ENCODE data around the gene INPP5E. TPM values are rescaled to one million over a fixed set of nuclear protein-coding genes. Genes with fewer than 3 reads are reported as not detected.

INPP5E gene
- total RNA-seq, 2 experiments from 2014 or later, result 20.2 to 21.3 TPM

DNA sequence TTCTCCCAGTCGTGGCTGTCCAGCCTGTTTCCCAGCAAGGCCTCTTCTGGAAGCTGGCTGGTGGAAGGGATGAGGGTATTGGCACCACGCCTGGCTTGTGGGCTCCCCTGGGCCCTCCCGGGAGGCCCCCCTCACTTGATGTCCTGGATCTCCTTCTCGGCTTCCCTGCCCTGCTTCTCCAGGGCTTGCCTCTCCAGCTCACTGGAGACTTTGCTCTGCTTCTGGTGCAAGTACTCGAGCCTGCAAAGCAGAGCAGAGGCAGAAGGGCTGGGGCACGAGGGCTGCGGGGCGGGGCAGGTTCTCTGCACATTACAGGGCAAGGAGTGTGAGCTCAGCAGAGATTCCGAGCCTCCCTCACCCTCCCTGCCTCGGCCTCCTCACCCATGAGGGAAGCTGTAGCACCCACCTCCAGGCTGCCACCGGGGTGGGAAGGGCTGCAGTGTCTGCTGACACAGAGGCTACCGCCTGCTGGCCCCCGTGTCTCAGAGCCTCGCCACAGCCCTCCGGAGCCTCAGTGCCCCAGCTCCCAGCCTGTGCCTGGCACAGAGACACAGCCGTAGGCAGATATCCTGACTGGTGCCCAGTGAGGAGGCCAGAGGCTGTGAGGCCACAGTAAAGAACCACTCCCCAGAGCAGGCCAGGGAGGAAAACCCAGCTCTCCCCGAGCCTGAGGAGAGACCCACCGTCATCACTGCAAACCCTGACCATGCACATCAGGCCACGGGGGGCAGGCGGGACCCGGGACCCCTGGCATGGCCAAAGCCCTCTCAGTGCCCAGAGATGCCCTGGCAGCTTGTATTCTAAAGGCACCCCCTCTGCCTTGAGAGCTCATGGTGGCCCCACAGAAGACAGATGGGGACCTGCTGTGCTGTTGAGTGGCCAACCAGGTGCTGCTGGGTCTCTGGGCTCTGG lies 46.9 kb downstream of the INPP5E start:
- Histone ChIP-seq H3K27ac (ENCODE audit: low read depth, low read length, poor library complexity, severe bottlenecking) (no peak overlapping the region), H3K4me2 (ENCODE audit: low read length) (no peak overlapping the region), H3K79me2 (ENCODE audit: insufficient read depth, low read depth, low read length) (peaks cover 2% of the 10 kb centered on the region), H3K4me1 (ENCODE audit: insufficient read depth, low read length, poor library complexity, severe bottlenecking) (no peaks in the 10 kb centered on the region), H3K9me3 (ENCODE audit: low read length) (no peaks in the 10 kb centered on the region), H2AFZ (ENCODE audit: low read length) (no peak overlapping the region), H3K9me2 (ENCODE audit: insufficient read depth, low read length) (no peaks in the 10 kb centered on the region), H3K4me3 (ENCODE audit: low read depth, low read length, poor library complexity, severe bottlenecking) (no peak overlapping the region), H3K36me3 (ENCODE audit: insufficient read depth, low read length) (peaks cover 94% of the 10 kb centered on the region), H4K20me1 (ENCODE audit: insufficient read depth, low read length) (no peaks in the 10 kb centered on the region)
- ChIA-PET CTCF (ENCODE audit: unreplicated experiment) (no interaction called here), POLR2A (no interaction called here)
- intact Hi-C loops (cut with micrococcal nuclease; ENCODE audit: unreplicated experiment), result no loop called here
- DNase-seq (ENCODE audit: low spot score), result no peak
- no TSS peak for BruUV-seq (replicated peaks)
- TF ChIP-seq, protein P1, sequence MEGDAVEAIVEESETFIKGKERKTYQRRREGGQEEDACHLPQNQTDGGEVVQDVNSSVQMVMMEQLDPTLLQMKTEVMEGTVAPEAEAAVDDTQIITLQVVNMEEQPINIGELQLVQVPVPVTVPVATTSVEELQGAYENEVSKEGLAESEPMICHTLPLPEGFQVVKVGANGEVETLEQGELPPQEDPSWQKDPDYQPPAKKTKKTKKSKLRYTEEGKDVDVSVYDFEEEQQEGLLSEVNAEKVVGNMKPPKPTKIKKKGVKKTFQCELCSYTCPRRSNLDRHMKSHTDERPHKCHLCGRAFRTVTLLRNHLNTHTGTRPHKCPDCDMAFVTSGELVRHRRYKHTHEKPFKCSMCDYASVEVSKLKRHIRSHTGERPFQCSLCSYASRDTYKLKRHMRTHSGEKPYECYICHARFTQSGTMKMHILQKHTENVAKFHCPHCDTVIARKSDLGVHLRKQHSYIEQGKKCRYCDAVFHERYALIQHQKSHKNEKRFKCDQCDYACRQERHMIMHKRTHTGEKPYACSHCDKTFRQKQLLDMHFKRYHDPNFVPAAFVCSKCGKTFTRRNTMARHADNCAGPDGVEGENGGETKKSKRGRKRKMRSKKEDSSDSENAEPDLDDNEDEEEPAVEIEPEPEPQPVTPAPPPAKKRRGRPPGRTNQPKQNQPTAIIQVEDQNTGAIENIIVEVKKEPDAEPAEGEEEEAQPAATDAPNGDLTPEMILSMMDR (conservative IDR thresholded peaks at IDR 0.05; ENCODE audit: low read length), result no peak
- no peak for TF ChIP-seq EZH2phosphoT487 (IDR thresholded peaks at IDR 0.05; ENCODE audit: borderline replicate concordance, low read depth, low read length)

DNA sequence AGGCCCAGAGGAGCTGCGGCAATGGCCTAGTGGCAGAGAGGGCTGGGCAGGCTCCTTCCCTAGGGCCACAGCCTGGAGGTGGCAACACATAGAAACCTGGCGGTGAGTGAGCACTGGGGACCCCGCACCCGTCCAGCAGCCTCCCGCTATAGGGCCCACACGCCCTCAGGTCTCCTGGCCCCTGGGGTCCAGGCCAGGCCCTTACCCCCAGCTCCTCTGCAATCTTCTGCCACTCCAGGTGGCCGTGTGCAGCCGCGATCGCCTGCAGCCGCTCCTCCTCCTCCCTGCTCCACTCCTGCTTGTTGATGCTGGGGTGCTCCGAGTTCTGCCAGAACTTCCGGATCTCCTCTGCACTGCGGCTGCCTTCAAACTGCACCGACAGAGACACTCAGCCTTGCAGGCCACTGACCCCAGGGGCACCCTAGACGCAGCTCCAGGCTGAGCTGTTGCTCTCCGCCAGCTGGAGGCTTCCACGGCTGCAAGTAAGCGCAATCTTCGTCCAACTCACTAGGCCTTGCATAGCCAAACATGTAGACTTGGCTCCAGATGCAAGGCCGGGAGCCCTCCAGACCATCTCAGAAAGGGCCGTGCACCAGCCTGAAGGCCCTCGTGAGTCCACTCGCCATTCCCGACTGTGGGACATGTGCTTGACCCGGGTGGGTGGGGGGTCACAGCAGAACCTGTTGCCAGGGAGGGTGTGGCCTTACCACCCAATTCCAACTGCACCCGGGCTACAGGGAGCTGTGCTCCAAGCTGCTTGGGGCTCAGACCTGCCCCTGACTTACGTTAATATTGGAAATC lies 47.7 kb downstream of the INPP5E start:
- no peaks in the 10 kb centered on the region for H4K20me1 ChIP-seq (ENCODE audit: insufficient read depth, low read length)
- no TSS peak for BruUV-seq (replicated peaks)
- no peak overlapping the region for H3K27ac ChIP-seq (ENCODE audit: low read depth, low read length, poor library complexity, severe bottlenecking)
- H3K9me2 ChIP-seq (ENCODE audit: insufficient read depth, low read length), result no peaks in the 10 kb centered on the region
- peaks cover 96% of the 10 kb centered on the region for H3K36me3 ChIP-seq (ENCODE audit: insufficient read depth, low read length)
- no peak overlapping the region for H2AFZ ChIP-seq (ENCODE audit: low read length)
- POLR2A ChIA-PET, result no interaction called here
- H3K4me3 ChIP-seq (ENCODE audit: low read depth, low read length, poor library complexity, severe bottlenecking), result no peak overlapping the region
- H3K4me2 ChIP-seq (ENCODE audit: low read length), result no peak overlapping the region
- H3K4me1 ChIP-seq (ENCODE audit: insufficient read depth, low read length, poor library complexity, severe bottlenecking), result no peaks in the 10 kb centered on the region
- H3K79me2 ChIP-seq (ENCODE audit: insufficient read depth, low read depth, low read length), result no peaks in the 10 kb centered on the region
- CTCF ChIA-PET (ENCODE audit: unreplicated experiment), result no interaction called here
- H3K9me3 ChIP-seq (ENCODE audit: low read length), result no peaks in the 10 kb centered on the region
- TF ChIP-seq, protein P1 (conservative IDR thresholded peaks at IDR 0.05; ENCODE audit: low read length), result no peak
- no peak for TF ChIP-seq EZH2phosphoT487 (IDR thresholded peaks at IDR 0.05; ENCODE audit: borderline replicate concordance, low read depth, low read length)
- no peak for DNase-seq (ENCODE audit: low spot score)
- intact Hi-C loops (cut with micrococcal nuclease; ENCODE audit: unreplicated experiment), result no loop called here

Measured in OCI-LY7 (cell line).